GM19468 (cell line): ENCODE results near the gene TCEANC.
"Not testable (repeated sequence)": the region's sequence is repeated elsewhere in the genome, so short reads cannot be mapped to it uniquely, and the experiment has no call there.

Experiments
- ATAC-seq: cut with Tn5 transposase; IDR thresholded peaks from one replicate; pipeline ENCODE4 v1.9.1; 2021; ENCODE audit warnings: mild to moderate bottlenecking, moderate library complexity, moderate number of reproducible peaks; ENCODE audit not compliant: unreplicated experiment; ENCODE audit errors: extremely low read depth

TCEANC gene

DNA sequence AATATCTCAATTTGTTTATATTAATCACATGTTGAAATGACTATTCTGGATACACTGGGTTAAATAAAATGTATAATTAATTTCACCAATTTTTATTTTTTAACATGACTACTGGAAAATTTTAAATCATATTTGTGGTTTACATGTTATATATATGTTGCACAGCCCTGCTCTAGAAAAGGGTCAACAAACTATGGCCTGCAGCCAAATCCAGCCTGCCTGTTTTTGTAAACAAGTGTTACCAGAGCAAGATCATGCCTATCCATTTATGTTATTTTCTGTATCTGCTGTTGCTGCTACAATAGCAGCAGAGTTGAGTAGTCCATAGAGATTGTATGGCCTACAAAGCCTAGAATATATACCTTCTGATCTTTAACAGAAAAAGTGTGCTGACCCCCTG, 1.2 kb downstream of the TCEANC start:
- no peak for ATAC-seq

DNA sequence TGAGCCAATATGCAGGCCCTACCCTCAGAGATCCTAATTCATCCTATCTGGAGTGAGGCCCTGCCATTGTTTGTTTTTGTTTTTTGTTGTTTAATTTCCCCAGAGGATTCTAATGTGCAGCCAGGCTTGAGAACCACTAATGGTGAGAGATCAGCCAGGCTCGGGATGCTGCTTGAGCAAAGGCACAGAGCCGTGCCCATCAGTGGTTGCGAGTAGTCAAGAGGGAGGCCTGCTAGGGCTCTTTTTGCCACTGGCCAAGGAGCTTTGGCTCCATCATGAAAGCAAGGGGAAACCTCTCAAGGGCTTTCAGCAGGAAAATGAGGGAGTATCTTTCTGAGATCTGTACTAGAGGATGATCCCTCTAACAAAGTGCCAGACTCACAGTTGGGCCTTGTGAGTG, 2.7 kb downstream of the TCEANC start:
- ATAC-seq, result no peak

DNA sequence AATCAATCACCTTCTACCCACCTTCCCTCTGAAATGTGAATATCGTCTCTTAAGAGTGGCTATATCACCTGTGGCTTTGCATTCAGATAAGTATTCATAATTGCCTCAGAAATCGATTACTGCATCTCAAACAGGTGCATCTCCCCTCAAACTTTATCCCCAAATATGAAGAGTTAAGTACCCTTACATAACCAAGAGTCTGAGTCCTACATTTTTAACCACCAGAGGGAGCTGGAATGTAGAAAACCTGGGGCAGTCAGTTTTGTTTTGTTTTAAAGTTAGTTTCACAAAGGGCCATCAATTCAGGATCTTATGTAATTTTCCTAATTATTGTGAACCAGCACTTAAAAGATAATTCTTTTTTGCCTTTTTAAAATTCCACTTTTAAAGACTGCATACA, 5.7 kb downstream of the TCEANC start:
- no peak for ATAC-seq

DNA sequence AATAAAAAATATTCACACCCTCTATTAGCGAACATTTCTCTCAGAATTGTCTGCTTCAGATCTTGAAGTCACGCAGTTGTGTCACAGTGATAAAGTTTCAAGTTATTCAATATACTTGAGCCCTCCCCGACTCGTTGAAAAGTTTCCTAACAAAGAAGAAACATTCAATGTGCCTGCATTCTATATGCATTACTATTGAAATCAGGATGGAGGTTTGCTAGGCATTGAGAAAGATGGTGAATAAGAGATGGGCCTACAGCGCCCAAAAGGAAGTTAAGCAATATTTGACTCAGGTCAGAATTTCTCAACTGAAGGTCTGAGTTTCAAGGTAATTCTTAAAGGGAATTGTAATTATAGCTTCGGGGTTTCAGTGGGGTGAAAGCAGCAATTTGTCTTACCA, 6.1 kb downstream of the TCEANC start:
- no peak for ATAC-seq

DNA sequence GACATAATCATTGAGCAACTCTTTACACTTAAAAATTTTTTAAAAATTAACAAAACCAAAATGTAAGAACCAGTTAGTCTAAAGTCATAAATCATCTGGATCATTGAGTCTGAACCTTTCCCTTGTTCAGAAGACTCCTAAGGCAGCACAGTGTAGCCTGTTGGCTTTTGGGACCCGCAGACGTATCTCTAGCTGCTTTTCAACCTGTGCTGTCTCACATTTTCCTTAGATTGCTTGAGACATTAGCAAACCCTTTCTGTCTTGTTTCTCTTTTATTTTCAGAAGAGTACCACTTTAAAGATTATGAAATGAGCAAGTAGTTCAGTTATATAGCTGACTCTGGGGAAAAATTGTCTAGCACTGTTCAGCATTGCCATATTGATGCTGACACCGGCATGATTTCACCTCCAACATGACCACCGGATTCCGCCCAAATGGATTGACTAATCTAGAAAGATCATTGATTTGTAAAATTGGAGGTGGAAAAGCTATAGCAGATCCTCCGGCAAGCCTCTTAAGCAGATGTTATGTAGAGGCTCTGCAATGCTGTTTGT, 8.9 kb downstream of the TCEANC start:
- ATAC-seq, result no peak

DNA sequence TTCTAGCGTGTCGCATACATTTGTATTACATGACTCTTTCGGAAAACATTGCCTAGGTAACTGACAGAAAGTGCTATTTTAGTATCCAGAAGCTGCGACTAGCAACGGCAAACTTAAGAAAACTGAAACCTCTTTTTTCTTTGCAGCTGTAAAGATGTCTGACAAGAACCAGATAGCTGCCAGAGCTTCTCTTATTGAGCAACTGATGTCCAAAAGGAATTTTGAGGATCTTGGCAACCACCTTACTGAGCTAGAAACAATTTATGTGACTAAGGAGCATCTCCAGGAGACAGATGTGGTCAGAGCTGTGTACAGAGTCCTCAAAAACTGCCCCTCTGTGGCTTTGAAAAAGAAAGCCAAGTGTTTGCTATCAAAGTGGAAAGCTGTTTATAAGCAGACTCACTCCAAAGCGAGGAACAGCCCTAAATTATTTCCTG, 9.4 kb downstream of the TCEANC start:
- ATAC-seq, result no peak

DNA sequence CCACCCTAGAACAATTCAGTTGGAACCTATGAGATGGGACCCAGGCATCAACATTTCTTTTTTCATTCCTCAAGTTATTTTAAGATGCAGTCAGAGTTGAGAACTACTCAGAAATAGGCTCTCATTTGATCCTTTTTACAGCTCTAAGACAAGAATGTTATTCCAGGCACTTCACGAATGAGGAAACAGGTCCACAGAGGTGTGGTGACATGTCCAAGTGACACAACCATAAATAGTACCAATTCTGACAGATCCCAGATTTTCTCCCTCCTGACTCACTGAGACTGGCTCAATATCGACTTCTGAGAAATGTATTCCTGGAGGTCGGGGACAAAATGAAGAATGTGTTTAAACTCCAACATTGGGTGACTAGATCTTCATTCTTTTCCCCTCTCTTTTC, 11.1 kb downstream of the TCEANC start:
- no peak for ATAC-seq

DNA sequence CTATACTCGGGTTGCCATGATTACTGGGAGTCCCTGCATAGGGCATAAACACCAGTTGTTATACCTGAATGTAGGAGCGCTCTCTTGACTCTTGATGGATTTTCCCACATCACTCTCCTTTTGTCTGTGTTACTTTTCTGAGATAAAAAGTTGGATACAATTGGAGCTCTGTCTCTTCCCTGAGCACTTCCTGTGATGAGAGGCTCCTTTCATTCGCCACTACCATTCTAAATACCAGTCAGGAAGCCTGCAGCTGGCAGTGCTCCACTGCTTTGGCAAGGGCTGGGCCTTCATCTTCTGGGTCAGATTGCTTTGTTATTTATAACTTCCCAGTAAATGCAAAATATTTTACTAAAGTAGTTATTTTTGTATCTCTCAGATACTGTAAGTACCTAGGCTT, 13.9 kb downstream of the TCEANC start:
- no peak for ATAC-seq

DNA sequence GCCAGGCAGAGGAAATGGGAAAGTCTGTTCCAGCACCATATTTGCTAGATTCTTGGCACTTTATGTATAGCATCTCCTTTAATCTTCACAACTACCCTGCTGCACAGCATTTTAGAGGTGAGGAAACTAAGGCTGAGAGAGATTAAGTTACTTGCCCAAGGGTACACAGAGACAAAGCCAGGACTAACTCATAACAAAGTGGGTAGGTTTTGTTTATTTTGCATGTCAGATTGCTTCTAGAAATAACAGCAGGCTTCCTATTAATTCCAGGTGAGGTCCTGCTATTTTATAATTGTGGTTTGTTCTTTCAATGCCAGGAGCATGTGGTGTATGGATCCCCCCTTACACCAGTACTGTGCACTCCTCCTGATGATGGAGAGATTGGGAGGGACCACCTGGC, 15.0 kb downstream of the TCEANC start:
- no peak for ATAC-seq

DNA sequence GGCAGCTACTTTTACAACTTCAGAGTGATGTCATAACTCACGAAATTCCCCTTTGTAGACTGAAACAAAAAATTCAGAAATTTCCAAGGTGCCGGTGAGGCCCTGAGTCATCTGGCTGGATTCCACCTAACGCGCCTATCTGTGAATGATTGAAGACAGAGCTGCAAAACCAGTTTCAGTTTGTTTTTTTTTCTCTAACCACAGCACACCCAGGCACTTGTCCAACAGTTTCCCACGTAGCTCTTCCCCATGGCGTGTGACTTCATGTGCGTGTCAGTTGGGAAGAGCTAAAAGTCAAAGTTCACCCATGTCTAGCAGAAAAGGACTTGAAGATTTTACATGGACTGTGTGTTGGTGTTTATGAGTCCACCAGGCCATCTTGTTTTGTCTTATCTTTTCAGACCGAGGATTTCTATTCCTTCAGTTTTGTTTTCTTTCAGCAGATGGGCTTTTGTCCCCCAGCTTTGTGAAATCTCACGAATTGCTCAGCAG, 16.4 kb downstream of the TCEANC start:
- peak; percentile 58 for ATAC-seq

DNA sequence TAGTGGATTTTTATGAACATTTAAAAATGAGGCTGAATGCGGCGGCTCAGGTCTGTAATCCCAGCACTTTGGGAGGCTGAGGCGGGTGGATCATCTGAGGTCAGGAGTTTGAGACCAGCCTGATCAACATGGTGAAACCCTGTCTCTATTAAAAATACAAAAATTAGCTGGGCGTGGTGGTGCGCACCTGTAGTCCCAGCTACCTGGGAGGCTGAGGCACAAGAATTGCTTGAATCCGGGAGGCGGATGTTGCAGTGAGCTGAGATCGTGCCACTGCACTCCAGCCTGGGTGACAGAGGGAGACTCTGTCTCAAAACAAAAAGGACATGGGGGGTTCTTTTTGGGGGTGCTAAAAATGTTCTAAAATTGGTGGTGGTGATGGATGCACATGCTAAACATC, 16.8 kb downstream of the TCEANC start:
- ATAC-seq, result not testable (repeated sequence)

DNA sequence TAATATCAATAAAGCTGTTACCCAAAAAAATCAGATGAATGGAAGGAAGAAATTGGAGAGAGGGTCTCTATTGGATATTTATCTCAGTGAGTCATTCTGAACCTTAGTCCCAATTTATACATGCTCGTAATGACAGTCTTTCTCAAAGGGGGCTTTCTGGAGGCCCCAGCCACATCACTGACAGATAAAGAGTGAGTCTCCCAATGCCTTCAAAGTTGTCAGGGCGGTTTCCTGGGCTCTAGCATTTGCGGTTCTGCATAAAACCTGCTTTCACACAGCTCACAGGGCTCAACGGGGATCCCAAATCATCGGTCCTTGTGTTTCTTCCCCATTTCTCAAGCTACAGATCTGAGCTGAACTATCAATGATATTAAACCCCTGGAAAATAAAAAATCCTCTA, 17.3 kb downstream of the TCEANC start:
- ATAC-seq, result no peak

DNA sequence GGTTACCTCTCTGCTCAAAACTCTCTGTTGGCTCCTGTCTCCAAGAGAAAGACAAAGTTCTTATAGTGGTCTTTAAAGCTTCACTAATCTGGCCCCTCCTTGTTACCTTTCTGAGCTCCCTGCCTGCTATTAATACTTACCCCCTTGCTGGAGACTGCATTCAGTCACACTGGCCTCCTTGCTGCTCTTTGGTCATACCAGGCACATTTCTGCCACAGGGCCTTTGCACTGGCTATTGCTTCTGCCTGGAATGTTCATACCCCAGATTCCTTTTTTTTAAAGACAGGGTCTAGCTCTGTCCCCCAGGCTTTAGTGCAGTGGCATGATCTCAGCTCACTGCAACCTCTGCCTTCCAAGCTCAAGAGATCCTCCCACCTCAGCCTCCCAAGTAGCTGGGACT, 20.1 kb downstream of the TCEANC start:
- ATAC-seq, result no peak

DNA sequence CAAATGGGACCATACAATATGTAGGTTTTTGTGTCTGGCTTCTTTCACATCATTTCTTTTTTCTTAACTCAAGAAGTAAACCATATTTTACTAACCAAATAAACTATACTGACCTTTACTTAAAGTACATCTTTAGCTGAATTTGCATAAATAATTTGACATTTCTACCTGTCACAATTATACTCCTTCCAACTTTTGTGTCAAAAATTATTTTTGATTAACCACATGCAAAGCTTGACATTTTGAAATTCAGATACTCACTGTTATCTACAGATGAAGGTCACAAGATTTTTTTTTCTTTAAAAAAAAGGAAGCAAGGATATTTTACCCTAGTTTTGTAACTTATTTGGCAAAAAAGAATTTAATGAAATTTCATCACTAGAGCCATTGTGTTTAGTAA, 23.9 kb downstream of the TCEANC start:
- no peak for ATAC-seq

DNA sequence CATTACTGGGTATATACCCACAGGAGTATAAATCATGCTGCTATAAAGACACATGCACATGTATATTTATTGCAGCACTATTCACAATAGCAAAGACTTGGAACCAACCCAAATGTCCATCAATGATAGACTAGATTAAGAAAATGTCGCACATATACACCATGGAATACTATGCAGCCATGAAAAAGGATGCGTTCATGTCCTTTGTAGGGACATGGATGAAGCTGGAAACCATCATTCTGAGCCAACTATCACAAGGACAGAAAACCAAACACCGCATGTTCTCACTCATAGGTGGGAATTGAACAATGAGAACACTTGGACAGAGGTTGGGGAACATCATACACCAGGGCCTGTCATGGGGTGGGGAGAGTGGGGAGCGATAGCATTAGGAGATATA, 26.8 kb downstream of the TCEANC start:
- ATAC-seq, result not testable (repeated sequence)

DNA sequence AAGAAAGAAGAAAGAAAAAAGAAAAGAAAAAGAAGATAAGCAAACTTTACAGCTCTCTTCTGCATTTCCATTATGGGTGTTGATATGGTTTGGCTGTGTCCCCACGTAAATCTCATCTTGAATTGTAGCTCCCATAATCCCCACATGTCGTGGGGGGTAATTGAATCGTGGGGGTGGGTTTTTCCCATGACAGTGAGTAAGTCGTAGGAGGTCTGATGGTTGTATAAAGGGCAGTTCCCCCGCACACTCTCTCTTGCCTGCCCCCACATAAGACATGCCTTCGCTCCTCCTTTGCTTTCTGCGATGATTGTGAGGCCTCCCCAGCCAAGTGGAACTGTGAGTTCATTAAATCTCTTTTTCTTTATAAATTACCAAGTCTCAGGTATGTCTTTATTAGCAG, 28.7 kb downstream of the TCEANC start:
- no peak for ATAC-seq

DNA sequence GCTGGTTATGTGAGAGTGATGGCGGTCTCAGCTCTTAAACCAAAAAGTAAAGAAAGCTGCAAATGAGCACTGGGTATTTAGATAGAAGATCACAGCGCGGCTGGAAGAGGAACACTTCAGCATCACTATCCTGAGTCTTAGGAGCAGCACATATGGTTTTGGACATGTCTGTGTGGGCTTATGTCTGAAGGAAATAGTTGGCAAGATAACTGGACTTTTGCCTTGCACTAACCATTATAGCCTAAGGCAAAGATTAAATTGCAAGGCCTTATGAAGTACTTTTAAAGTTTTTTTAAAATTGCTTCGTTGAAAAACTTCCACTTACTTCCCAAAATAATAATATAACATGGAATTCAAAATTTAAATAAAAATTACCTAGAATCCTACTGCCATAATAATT, 31.4 kb downstream of the TCEANC start:
- ATAC-seq, result no peak

DNA sequence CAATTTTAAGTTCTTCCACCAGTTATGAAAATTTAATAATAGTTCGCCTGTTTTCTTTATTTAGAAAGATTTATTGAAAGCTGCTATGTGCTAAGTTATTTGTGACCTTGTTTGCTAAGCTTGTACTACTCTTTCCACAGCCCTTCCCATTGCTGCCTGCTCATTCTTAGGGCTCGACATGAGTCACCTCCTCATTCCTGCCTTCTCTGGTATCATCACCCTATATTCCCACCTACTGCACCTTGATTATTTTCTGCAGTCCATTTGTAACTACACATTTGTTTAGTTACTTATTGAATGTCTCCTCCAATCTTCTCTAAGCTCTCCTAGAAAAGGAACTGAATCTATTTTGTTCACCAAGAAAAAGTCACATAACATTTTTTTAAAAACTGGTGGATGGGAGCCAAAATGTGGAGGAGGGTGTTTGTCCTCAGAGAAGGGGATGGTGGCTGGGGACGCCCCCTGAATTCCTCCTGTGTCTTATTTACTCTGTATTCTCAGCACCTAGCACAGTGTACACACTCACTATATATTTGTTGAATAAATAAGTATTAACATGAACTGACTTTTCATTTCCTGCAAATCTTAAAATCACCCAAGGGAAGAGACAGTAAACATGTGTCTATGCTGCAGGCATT, 32.3 kb downstream of the TCEANC start:
- ATAC-seq, result no peak

DNA sequence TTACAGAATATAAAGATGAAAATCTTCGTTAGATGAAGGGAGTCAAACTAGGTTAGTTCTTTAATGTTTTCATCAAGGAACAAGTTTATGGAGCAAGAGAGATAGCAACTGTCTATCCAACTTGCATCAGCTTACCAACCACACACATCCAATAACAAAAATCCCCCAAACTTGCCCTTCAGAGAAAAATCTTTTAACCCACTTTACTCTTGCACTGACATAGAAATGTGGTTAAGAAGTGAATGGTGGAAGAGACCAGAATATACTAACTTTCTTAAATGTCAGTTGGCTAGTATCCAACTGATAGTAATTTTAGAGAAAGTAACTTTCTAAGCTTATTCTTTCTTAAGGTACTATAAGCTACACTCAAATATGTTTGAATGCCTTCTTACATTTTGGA, 34.3 kb downstream of the TCEANC start:
- ATAC-seq, result no peak

DNA sequence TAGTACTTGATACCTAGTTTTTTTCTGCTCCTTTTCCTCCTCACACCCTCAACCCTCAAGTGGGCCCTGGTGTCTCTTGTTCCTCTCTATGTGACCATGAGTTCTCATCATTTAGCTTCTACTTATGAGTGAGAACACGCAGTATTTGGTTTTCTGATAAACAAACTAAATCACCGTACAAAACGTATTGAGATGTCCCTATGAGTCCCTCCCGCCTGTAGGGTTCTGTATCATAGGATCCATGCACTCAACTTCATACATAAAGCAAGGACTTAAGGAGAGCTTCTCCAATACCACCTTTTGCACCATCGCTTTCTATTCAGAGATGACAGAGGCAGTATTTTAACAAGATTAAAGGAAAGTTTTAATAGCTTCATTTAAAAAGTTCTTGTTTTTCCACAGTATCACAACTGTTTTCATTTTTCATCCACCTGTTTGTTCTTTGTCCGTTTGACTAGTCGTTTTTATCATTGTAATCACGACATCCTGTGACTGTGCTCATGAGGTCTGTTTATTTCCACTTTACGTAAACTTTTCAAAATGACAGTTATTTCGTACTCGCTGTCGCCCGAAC, 35.5 kb downstream of the TCEANC start:
- no peak for ATAC-seq

DNA sequence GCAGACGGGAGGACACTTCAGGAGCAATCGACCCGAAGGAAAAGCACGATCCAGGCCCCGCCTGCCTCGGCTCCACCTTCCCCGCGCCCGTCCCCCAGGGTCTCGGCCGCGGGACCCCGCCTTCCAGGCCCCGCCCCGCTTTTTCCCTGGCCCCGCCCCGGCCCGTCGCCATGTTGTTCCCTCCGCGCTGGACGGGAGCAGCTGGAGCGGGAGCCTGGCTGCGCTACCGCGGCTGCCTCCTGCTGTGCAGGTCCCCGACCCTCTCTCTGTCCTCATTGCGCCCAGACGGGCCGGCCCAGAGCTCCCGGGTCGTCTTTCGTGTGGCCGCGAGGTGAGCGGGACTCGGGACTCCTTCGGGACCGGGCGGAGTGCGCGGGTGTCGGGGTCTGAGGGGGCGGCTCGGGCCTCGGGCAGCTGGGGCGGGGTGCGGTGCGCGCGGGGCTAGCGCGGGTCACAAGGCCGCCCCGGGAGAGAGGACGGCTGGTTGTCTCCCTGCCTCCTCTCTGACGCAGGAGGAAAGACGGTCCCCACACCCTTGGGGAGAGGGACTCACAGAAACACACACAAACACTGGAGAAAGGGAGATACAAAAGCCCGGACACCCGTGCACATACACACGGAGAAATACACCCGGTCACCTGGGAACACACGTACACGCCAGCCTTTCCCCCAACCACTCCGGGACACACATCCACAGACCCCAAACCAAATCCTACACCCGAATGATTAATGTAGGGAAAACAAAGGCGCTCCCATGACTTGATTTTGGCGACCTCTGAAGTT, 36.2 kb downstream of the TCEANC start, which contains the start of gene RAB9A:
Gene RAB9A, plus strand, starts transcription at position 171 of the 783 bp plus-strand sequence. CDS start 19,619 bp downstream, outside the sequence.
- ATAC-seq, result peak; percentile 44
